SK-N-SH (cell line): ENCODE results near the gene CANT1. TPM values are rescaled to one million over a fixed set of nuclear protein-coding genes. Genes with fewer than 3 reads are reported as not detected.

Experiments used
- CTCF ChIA-PET: fragments of 300-600, 350-600 bp; formaldehyde crosslinking; extraction: SDS; loops from one replicate; lab custom pipeline; 2021; lab: Yijun Ruan, JAX
- POLR2A ChIA-PET: fragments of 350-600 bp; sonication (Branson Sonifier 250); formaldehyde crosslinking; extraction: SDS; loops from one replicate; lab custom pipeline; 2020; ENCODE audit warnings: antibody characterized with exemption, inconsistent platforms; lab: Yijun Ruan, JAX
- DNase-seq: peaks from one replicate; pipeline ENCODE4 v3.0.0; 2012
- H2AFZ ChIP-seq: fragments of 200-600 bp; sonication (generic); 2 replicates; pipeline ENCODE4 v1.8.1; 2016; ENCODE audit warnings: antibody characterized with exemption, mild to moderate bottlenecking, low read depth
- H3F3A ChIP-seq: fragments of 200-600 bp; sonication (generic); replicated peaks from 2 replicates; pipeline ENCODE3; 2016; ENCODE audit warnings: antibody characterized with exemption, mild to moderate bottlenecking; ENCODE audit not compliant: insufficient read depth
- H3K27ac ChIP-seq, 2 experiments: fragments of 200-500 bp in 1 of 2; fragments of 200-600 bp in 1 of 2; sonication (Bioruptor generic) in 1 of 2; sonication (generic), shearing (Covaris generic) in 1 of 2; 2 replicates each; pipeline versions ENCODE4 v1.5.1 to v1.6.1; 2014 to 2016; ENCODE audit warnings: low read depth in 2 of 2, inconsistent platforms in 1 of 2, low read length in 1 of 2, mild to moderate bottlenecking in 1 of 2, mixed read lengths in 1 of 2
- H3K27me3 ChIP-seq: fragments of 200-600 bp; sonication (generic), shearing (Covaris generic); 2 replicates; pipeline ENCODE4 v1.6.1; 2016; ENCODE audit warnings: mixed run types; ENCODE audit not compliant: insufficient read depth
- H3K36me3 ChIP-seq, 2 experiments: fragments of 200-500 bp in 1 of 2; fragments of 200-600 bp in 1 of 2; sonication (Bioruptor generic) in 1 of 2; sonication (generic) in 1 of 2; replicated peaks in 1 of 2; 2 replicates each; pipeline versions ENCODE3 to v1.5.1; 2014 to 2016; ENCODE audit warnings: low read length in 1 of 2, mild to moderate bottlenecking in 1 of 2; ENCODE audit not compliant: insufficient read depth in 2 of 2, control insufficient read depth in 1 of 2
- H3K4me1 ChIP-seq, 2 experiments: fragments of 200-500 bp in 1 of 2; fragments of 200-600 bp in 1 of 2; sonication (Bioruptor generic) in 1 of 2; sonication (generic), shearing (Covaris generic) in 1 of 2; 2 replicates each; pipeline versions ENCODE4 v1.5.1 to v1.6.1; 2014 to 2016; ENCODE audit warnings: low read depth in 1 of 2, low read length in 1 of 2, mixed run types in 1 of 2; ENCODE audit not compliant: insufficient read depth in 2 of 2, control insufficient read depth in 1 of 2
- H3K4me2 ChIP-seq: fragments of 200-600 bp; sonication (generic), shearing (Covaris generic); 2 replicates; pipeline ENCODE4 v1.6.1; 2017; ENCODE audit warnings: mixed run types
- H3K4me3 ChIP-seq, 2 experiments: fragments of 200-500 bp in 1 of 2; fragments of 200-600 bp in 1 of 2; sonication (Bioruptor generic) in 1 of 2; sonication (generic), shearing (Covaris generic) in 1 of 2; 2 replicates each; pipeline versions ENCODE4 v1.5.1 to v1.8.1; 2014 to 2016; ENCODE audit warnings: low read depth in 2 of 2, inconsistent platforms in 1 of 2, low read length in 1 of 2, mild to moderate bottlenecking in 1 of 2, mixed read lengths in 1 of 2, moderate library complexity in 1 of 2
- H3K79me2 ChIP-seq: fragments of 200-600 bp; sonication (generic); 2 replicates; pipeline ENCODE4 v1.8.1; 2017; ENCODE audit warnings: mild to moderate bottlenecking; ENCODE audit not compliant: insufficient read depth
- H3K9ac ChIP-seq: fragments of 200-600 bp; sonication (generic); 2 replicates; pipeline ENCODE4 v1.6.1; 2017; ENCODE audit warnings: mixed run types
- H3K9me2 ChIP-seq: fragments of 200-600 bp; sonication (generic); 2 replicates; pipeline ENCODE4 v1.6.1; 2017; ENCODE audit warnings: mixed run types
- H3K9me3 ChIP-seq: fragments of 200-600 bp; sonication (generic); 2 replicates; pipeline ENCODE4 v1.6.1; 2017; ENCODE audit warnings: mixed run types, mild to moderate bottlenecking, moderate library complexity
- H4K20me1 ChIP-seq: fragments of 200-600 bp; sonication (generic); 2 replicates; pipeline ENCODE4 v1.6.1; 2017; ENCODE audit warnings: mild to moderate bottlenecking, mixed run types; ENCODE audit not compliant: insufficient read depth
- EP300 ChIP-seq, 2 experiments: IDR thresholded peaks; 2 replicates each; pipeline versions ENCODE4 v1.4.0 to v1.6.1; 2012; ENCODE audit warnings: borderline replicate concordance in 1 of 2, low read depth in 1 of 2, low read length in 1 of 2
- EZH2phosphoT487 ChIP-seq: fragments of 200-600 bp; sonication (generic); IDR thresholded peaks from 2 replicates; pipeline ENCODE4 v1.6.1; 2017; ENCODE audit warnings: low read depth, mixed run types, mild to moderate bottlenecking, antibody characterized with exemption, moderate library complexity, borderline replicate concordance
- FOSL2 ChIP-seq: IDR thresholded peaks from 2 replicates; pipeline ENCODE4 v1.4.0; 2012; ENCODE audit warnings: low read depth, mild to moderate bottlenecking, moderate library complexity, borderline replicate concordance
- IRF3 ChIP-seq: fragments of 150-350 bp; IDR thresholded peaks from 2 replicates; pipeline ENCODE4 v1.6.1; 2016; ENCODE audit warnings: mild to moderate bottlenecking, low read depth, low read length
- JUND ChIP-seq: IDR thresholded peaks from 2 replicates; pipeline ENCODE4 v1.4.0; 2012
- MEF2A ChIP-seq: IDR thresholded peaks from 2 replicates; pipeline ENCODE4 v1.4.0; 2012; ENCODE audit warnings: low read depth, borderline replicate concordance
- MXI1 ChIP-seq: IDR thresholded peaks from 2 replicates; pipeline ENCODE4 v1.6.1; 2012; ENCODE audit warnings: mild to moderate bottlenecking, low read depth, low read length, improper control_type of control experiment
- NRF1 ChIP-seq: IDR thresholded peaks from 2 replicates; pipeline ENCODE4 v1.6.1; 2012; ENCODE audit warnings: low read depth, mild to moderate bottlenecking, low read length
- POLR2AphosphoS5 ChIP-seq: IDR thresholded peaks from 2 replicates; pipeline ENCODE4 v1.6.1; 2012; ENCODE audit warnings: low read depth, low read length
- RCOR1 ChIP-seq: fragments of 150-350 bp; IDR thresholded peaks from 2 replicates; pipeline ENCODE4 v1.6.1; 2017; ENCODE audit warnings: antibody characterized with exemption, low read length
- RFX5 ChIP-seq: IDR thresholded peaks from 2 replicates; pipeline ENCODE4 v1.6.1; 2012; ENCODE audit warnings: mild to moderate bottlenecking, improper control_type of control experiment, low read length
- SIN3A ChIP-seq: IDR thresholded peaks from 2 replicates; pipeline ENCODE4 v1.6.1; 2012; ENCODE audit warnings: low read depth, mild to moderate bottlenecking, low read length, moderate library complexity, borderline replicate concordance
- USF2 ChIP-seq: fragments of 150-350 bp; IDR thresholded peaks from 2 replicates; pipeline ENCODE4 v1.6.1; 2017; ENCODE audit warnings: antibody characterized with exemption, low read length, low read depth, borderline replicate concordance
- YY1 ChIP-seq: IDR thresholded peaks from 2 replicates; pipeline ENCODE4 v1.4.0; 2012; ENCODE audit warnings: low read depth, mild to moderate bottlenecking
- ZBTB33 ChIP-seq: IDR thresholded peaks from 2 replicates; pipeline ENCODE4 v1.4.0; 2012; ENCODE audit warnings: low read depth, borderline replicate concordance
- WGBS: methylation state at CpG from one replicate; pipeline ENCODE4 v1.1.6; 2017; ENCODE audit warnings: low lambda C conversion rate; 5-methylcytosine and 5-hydroxymethylcytosine counted together
- polyA plus RNA-seq, 3 experiments: library from polyadenylated mRNA; depleted of rRNA; stranded (reverse); fragments of >200 nt; gene quantifications; 2 replicates each; pipeline ENCODE4 v1.2.3, GENCODE V29; 2012
- TF ChIP-seq, protein P1 (sequence below): fragments of 200-600 bp; sonication (generic); IDR thresholded peaks from 2 replicates; pipeline ENCODE4 v1.6.1; 2017; ENCODE audit warnings: antibody characterized with exemption, mild to moderate bottlenecking, moderate library complexity
- TF ChIP-seq, protein P2 (sequence below): IDR thresholded peaks from 2 replicates; pipeline ENCODE4; 2012

Gene CANT1
- polyA plus RNA-seq, 1 of the 3 experiments (the other 2 are of a cell fraction) = 87.4 TPM

GRCh38 chr17:78993981-78994671 is 15.4 kb downstream of the CANT1 start:
- H3K27me3 ChIP-seq = no peaks in the 10 kb centered on the region
- POLR2A ChIA-PET = no interaction called here
- no peaks in the 10 kb centered on the region for H3K9me2 ChIP-seq
- no peak overlapping the region for H3K9ac ChIP-seq
- H3K4me2 ChIP-seq = no peak overlapping the region
- H3K9me3 ChIP-seq = no peaks in the 10 kb centered on the region
- H3K79me2 ChIP-seq = peaks cover 41% of the 10 kb centered on the region
- DNase-seq = peak; percentile 38
- H3F3A ChIP-seq = peaks cover 9% of the 10 kb centered on the region
- TF ChIP-seq RFX5 (no peak), IRF3 (no peak), NRF1 (no peak), SIN3A (no peak), FOSL2 (no peak), USF2 (no peak), EZH2phosphoT487 (no peak), JUND (no peak), EP300 (IDR thresholded peaks at IDR 0.05; ENCODE audit: borderline replicate concordance in 1 of 2, low read depth in 1 of 2, low read length in 1 of 2) (no peak), ZBTB33 (no peak), MEF2A (no peak), RCOR1 (no peak), POLR2AphosphoS5 (no peak), YY1 (no peak), MXI1 (no peak)
- TF ChIP-seq, protein P1, sequence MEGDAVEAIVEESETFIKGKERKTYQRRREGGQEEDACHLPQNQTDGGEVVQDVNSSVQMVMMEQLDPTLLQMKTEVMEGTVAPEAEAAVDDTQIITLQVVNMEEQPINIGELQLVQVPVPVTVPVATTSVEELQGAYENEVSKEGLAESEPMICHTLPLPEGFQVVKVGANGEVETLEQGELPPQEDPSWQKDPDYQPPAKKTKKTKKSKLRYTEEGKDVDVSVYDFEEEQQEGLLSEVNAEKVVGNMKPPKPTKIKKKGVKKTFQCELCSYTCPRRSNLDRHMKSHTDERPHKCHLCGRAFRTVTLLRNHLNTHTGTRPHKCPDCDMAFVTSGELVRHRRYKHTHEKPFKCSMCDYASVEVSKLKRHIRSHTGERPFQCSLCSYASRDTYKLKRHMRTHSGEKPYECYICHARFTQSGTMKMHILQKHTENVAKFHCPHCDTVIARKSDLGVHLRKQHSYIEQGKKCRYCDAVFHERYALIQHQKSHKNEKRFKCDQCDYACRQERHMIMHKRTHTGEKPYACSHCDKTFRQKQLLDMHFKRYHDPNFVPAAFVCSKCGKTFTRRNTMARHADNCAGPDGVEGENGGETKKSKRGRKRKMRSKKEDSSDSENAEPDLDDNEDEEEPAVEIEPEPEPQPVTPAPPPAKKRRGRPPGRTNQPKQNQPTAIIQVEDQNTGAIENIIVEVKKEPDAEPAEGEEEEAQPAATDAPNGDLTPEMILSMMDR = no peak
- TF ChIP-seq, protein P2, sequence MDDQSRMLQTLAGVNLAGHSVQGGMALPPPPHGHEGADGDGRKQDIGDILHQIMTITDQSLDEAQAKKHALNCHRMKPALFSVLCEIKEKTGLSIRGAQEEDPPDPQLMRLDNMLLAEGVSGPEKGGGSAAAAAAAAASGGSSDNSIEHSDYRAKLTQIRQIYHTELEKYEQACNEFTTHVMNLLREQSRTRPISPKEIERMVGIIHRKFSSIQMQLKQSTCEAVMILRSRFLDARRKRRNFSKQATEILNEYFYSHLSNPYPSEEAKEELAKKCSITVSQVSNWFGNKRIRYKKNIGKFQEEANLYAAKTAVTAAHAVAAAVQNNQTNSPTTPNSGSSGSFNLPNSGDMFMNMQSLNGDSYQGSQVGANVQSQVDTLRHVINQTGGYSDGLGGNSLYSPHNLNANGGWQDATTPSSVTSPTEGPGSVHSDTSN = no peak
- peaks cover 51 to 79% of the 10 kb centered on the region in 2 experiments for H3K36me3 ChIP-seq
- 90% methylated on average over 21 of the region's 22 CpGs for WGBS
- H3K4me3 ChIP-seq = no peak overlapping the region
- H2AFZ ChIP-seq = no peak overlapping the region
- CTCF ChIA-PET = interaction anchor here (0.6 to 11.1 kb wide), 30 partner anchors 9 to 394 kb away, joined by 3 to 133 read pairs (median 4); partner anchors contain the start of gene LGALS3BP
- no peak overlapping the region for H3K27ac ChIP-seq
- peaks cover 0 to 17% of the 10 kb centered on the region in 2 experiments; a peak in 1 of 4 replicates for H3K4me1 ChIP-seq
- peaks cover 38% of the 10 kb centered on the region for H4K20me1 ChIP-seq
